HAP-1 (cell line): ENCODE data around the gene DRC1.
"Not testable (repeated sequence)": the region's sequence is repeated elsewhere in the genome, so short reads cannot be mapped to it uniquely, and the experiment has no call there.

Experiments
- DNase-seq, 2 experiments: peaks; one replicate each; pipeline ENCODE4 v3.0.0-alpha.2; 2016 to 2020; ENCODE audit warnings: low spot score in 2 of 2
- H3K27me3 ChIP-seq: fragments of 250-450 bp; sonication (Bioruptor Pico); 2 replicates; pipeline ENCODE4 v1.5.1; 2020; ENCODE audit warnings: low read depth, mild to moderate bottlenecking, moderate library complexity
- H3K36me3 ChIP-seq: fragments of 250-450 bp; sonication (Bioruptor Pico); replicated peaks from 2 replicates; pipeline ENCODE4 v1.5.1; 2020; ENCODE audit warnings: mild to moderate bottlenecking
- H3K4me1 ChIP-seq: fragments of 250-450 bp; sonication (Bioruptor Pico); 2 replicates; pipeline ENCODE4 v1.5.1; 2020; ENCODE audit warnings: mild to moderate bottlenecking
- H3K4me3 ChIP-seq: fragments of 250-450 bp; sonication (Bioruptor Pico); 2 replicates; pipeline ENCODE4 v1.5.1; 2020; ENCODE audit warnings: mild to moderate bottlenecking, moderate library complexity
- H3K9me3 ChIP-seq: fragments of 250-450 bp; sonication (Bioruptor Pico); 2 replicates; pipeline ENCODE4 v1.5.1; 2020; ENCODE audit warnings: mild to moderate bottlenecking, moderate library complexity
- in situ Hi-C: fragments of 300-500 bp; cut with MboI; formaldehyde crosslinking; loops from 3 replicates; pipeline ENCODE4 v1.14.3; 2020; ENCODE audit warnings: low sequenced_read_pairs, inconsistent platforms, mixed read lengths

DRC1 gene

GRCh38 chr2:26465981-26466471, 64.3 kb downstream of the DRC1 start:
- in situ Hi-C loops: no loop called here

GRCh38 chr2:26466662-26467310, 65.1 kb downstream of the DRC1 start:
- Histone ChIP-seq H3K4me3 (no peak overlapping the region), H3K27me3 (no peaks in the 10 kb centered on the region), H3K4me1 (no peaks in the 10 kb centered on the region; the same call in 1 of the 2 replicates), H3K36me3 (no peaks in the 10 kb centered on the region), H3K9me3 (peaks cover 3% of the 10 kb centered on the region)
- in situ Hi-C loops: no loop called here
- no peak for DNase-seq

More at GRCh38 chr2:26465981-26466471, 64.3 kb downstream of the DRC1 start:
- H3K9me3 ChIP-seq: peaks cover 3% of the 10 kb centered on the region
- no peaks in the 10 kb centered on the region for H3K27me3 ChIP-seq
- H3K36me3 ChIP-seq: no peaks in the 10 kb centered on the region
- H3K4me1 ChIP-seq: no peaks in the 10 kb centered on the region; the same call in 1 of the 2 replicates
- H3K4me3 ChIP-seq: no peak overlapping the region
- no peak for DNase-seq

DNA sequence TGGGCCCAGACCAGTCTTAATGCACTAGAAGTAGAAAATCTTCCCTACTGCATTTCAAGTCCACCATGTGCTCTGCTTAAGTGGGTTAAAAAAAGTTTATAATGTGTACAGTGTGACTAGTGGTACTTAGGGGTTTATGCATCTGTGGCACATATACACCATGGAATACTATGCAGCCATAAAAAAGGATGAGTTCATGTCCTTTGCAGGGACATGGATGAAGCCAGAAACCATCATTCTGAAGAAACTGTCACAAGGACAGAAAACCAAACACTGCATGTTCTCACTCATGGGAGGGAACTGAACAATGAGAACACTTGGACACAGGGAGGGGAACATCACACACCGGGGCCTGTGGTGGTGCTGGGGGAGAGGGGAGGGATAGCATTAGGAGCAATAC, 66.8 kb downstream of the DRC1 start:
- H3K4me1 ChIP-seq, DNase-seq, H3K4me3 ChIP-seq, H3K9me3 ChIP-seq, H3K36me3 ChIP-seq, H3K27me3 ChIP-seq, in situ Hi-C loops: not testable (repeated sequence)

DNA sequence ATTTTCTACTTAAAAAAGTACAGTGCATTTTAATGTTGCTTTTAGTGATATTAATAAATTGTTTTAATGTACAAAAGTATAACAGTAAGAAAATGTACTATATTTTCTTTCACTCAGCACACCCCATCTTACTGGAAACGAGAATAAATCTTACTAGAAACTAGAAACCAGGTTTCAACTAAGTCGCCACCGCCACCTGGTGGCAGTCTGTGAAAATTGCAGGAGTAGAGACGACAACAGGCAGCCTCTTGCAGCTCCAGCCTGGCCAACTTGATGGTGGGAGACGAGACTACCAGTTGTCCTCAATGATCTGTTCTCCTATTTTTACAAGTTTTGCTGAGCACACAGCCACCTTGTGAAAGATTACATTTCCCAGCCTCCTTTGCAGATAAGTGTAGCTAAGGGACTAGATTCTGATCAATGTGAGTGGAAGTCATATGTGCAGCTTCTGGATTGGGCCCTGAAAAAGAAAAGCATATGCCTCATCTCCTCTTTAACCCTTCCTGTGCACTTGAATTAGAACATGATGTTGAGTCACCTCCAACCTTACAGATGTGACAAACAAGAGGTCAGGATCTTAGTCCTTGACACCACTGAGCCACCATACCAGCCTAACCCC, 67.5 kb downstream of the DRC1 start:
- H3K4me3 ChIP-seq: no peak overlapping the region
- no peaks in the 10 kb centered on the region for H3K4me1 ChIP-seq
- in situ Hi-C loops: no loop called here
- DNase-seq: peak in 1 of 2 experiments; percentile 71
- no peaks in the 10 kb centered on the region for H3K27me3 ChIP-seq
- H3K36me3 ChIP-seq: no peaks in the 10 kb centered on the region
- peaks cover 3% of the 10 kb centered on the region for H3K9me3 ChIP-seq

DNA sequence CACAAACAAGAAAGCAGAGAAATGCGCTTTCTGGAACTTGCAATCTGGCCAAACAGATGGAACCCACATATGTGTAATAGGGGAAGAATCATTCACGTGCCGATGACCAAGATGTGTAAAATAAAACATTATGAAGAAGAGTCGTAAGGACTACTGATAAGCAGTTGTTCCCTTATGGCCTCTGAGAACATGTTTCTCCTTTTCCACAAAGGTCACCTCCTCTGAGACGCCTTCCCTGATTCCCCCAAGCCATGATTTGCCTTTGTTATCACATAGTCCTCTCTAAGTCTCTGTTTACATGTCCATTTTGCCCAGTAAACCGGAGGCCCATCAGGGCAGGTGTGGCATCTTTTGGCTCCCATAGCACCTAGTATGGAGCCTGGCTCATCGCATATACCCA, 68.2 kb downstream of the DRC1 start:
- Histone ChIP-seq H3K36me3 (no peaks in the 10 kb centered on the region), H3K4me3 (no peak overlapping the region), H3K4me1 (no peaks in the 10 kb centered on the region), H3K9me3 (peaks cover 3% of the 10 kb centered on the region), H3K27me3 (no peaks in the 10 kb centered on the region)
- in situ Hi-C loops: no loop called here
- DNase-seq: no peak

GRCh38 chr2:26470601-26471260, 69.0 kb downstream of the DRC1 start:
- Histone ChIP-seq H3K36me3 (no peaks in the 10 kb centered on the region), H3K27me3 (no peaks in the 10 kb centered on the region), H3K4me3 (no peak overlapping the region), H3K4me1 (no peaks in the 10 kb centered on the region), H3K9me3 (peaks cover 3% of the 10 kb centered on the region)
- in situ Hi-C loops: no loop called here
- no peak for DNase-seq

GRCh38 chr2:26471289-26471688, 69.6 kb downstream of the DRC1 start:
- no peak for DNase-seq
- Histone ChIP-seq H3K4me3 (no peak overlapping the region), H3K9me3 (peaks cover 3% of the 10 kb centered on the region), H3K36me3 (no peaks in the 10 kb centered on the region), H3K27me3 (no peaks in the 10 kb centered on the region), H3K4me1 (no peaks in the 10 kb centered on the region)
- in situ Hi-C loops: no loop called here

GRCh38 chr2:26471766-26472706, 70.3 kb downstream of the DRC1 start:
- no peaks in the 10 kb centered on the region for H3K4me1 ChIP-seq
- DNase-seq: peak in 1 of 2 experiments; percentile 40
- H3K4me3 ChIP-seq: no peak overlapping the region
- H3K9me3 ChIP-seq: peaks cover 3% of the 10 kb centered on the region
- H3K27me3 ChIP-seq: no peaks in the 10 kb centered on the region
- in situ Hi-C loops: no loop called here
- H3K36me3 ChIP-seq: no peaks in the 10 kb centered on the region

DNA sequence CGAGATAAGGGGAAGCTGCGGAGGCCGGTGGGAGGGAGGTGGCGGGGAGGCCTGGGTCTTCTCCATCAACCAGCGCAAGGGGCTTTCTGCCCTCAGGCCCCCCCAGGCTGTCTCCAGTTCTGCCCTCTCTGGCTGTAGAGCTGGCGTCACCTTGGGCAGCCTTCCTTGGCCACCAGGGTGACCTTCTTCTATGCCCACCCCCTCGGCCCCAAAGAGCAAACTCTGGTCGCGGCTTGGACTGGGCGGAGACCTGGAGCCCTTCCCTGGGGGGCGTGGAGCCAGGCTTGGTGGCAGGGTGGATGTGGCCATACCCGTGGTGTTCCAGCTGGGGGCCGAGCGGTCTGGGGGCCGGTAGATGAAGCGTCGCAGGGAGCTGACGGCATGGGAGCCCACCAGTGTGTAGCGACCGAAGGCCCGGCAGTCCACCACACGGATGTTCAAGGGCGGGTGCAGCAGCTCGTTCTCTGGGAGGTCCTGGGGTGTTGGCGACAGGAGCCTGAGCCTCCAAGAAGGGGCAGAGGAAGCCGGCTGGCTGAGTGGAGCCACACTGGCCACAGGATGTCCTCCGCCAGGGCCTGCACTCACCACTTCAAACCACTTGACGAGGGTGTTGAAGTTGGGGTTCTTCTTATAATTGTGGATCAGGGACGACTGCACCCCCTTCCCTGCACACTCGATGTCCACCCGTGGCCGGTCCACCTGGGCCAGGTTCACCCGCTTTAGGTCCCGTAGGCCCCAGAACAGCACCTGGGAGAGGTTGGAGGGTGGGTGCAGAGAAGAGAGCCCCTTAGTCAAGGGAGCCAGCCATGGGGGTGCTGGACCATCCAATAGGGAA, 71.3 kb downstream of the DRC1 start:
- no peaks in the 10 kb centered on the region for H3K27me3 ChIP-seq
- in situ Hi-C loops: no loop called here
- H3K4me1 ChIP-seq: no peaks in the 10 kb centered on the region
- H3K9me3 ChIP-seq: peaks cover 3% of the 10 kb centered on the region
- DNase-seq: no peak
- H3K36me3 ChIP-seq: no peaks in the 10 kb centered on the region
- no peak overlapping the region for H3K4me3 ChIP-seq

DNA sequence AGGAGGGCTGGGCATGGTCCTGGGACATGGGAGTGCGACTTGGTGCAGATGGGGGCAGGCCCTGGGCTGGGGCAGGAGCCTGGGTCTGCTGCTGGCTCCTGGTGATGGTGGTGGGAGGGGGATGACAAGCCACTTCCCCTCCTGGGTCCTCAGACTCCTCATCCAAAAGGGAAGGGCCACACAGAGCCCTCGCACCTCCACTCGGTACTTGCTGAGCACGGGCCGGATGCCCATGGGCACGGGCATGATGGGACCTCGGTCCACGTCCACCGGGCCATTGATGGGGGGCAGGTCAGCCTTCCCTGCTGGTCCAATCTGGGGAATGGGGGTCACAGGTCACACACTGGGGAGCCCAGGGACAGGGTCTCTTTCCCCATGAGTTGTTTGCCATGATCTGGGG, 72.1 kb downstream of the DRC1 start:
- Histone ChIP-seq H3K27me3 (no peaks in the 10 kb centered on the region), H3K9me3 (no peaks in the 10 kb centered on the region; the same call in 1 of the 2 replicates), H3K36me3 (no peaks in the 10 kb centered on the region), H3K4me3 (no peak overlapping the region), H3K4me1 (no peaks in the 10 kb centered on the region)
- in situ Hi-C loops: no loop called here
- no peak for DNase-seq

- H3K9me3 ChIP-seq: no peaks in the 10 kb centered on the region; the same call in 1 of the 2 replicates
Observed at GRCh38 chr2:26474261-26474785, 72.6 kb downstream of the DRC1 start.

GRCh38 chr2:26475037-26475436, 73.3 kb downstream of the DRC1 start:
- H3K36me3 ChIP-seq: no peaks in the 10 kb centered on the region
- in situ Hi-C loops: no loop called here
- no peak overlapping the region for H3K4me3 ChIP-seq
- DNase-seq: no peak
- no peaks in the 10 kb centered on the region for H3K9me3 ChIP-seq
- no peaks in the 10 kb centered on the region for H3K4me1 ChIP-seq
- no peaks in the 10 kb centered on the region for H3K27me3 ChIP-seq

More at GRCh38 chr2:26474261-26474785, 72.6 kb downstream of the DRC1 start:
- Histone ChIP-seq H3K4me1 (no peaks in the 10 kb centered on the region), H3K4me3 (no peak overlapping the region), H3K27me3 (no peaks in the 10 kb centered on the region), H3K36me3 (no peaks in the 10 kb centered on the region)
- no peak for DNase-seq
- in situ Hi-C loops: no loop called here
